Measurements from ENCODE around the gene CWC22.
A peak's percentile ranks its signal among the peaks of the same experiment; 100 is the strongest.
"Not testable (repeated sequence)": the region's sequence is repeated elsewhere in the genome, so short reads cannot be mapped to it uniquely, and the experiment has no call there.

The CWC22 gene

DNA sequence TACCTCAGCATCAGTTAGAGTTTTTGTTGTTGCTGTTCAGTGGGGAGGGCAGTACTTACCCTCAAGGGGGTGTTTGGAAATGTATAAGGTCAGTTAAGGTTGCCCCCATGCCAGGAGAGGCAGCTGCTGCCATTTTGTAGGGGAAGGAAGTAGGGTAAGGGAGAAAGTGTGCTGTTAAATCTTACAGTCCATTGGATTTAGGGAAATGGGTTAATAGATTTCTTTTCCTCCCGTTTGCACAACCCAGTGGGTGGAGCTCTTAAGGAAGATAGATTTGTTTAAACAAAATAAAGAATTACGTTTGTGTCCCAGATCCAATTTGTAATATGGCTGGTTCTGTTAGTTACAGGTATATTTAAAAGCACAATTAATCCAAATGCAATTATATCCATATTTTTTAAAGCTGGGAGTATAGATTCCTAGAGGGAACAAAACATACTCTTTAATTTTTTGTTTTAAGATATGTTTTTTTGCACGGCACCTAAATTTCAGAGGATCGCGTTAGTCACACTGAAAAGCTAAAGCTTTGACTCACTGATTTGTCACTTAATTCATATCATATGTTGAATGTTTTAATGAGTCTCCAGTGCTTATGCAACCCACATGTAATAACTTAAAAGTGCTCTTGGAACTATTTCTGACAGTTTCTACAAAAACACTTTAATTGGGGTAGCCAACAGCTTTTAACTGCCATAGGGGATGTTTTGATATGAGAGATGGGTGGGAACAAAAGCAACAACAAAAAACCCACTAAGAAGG is 9.0 kb upstream of the CWC22 start:
- H3K4me3 Mint-ChIP-seq, result no peak overlapping the region
- ATAC-seq (no peak), DNase-seq (no peak)
- no peaks in the 10 kb centered on the region for H3K9me3 Mint-ChIP-seq
- H3K27me3 Mint-ChIP-seq, result peaks cover 7% of the 10 kb centered on the region
- H3K27ac Mint-ChIP-seq, result no peak overlapping the region
- no peaks in the 10 kb centered on the region for H3K4me1 Mint-ChIP-seq

DNA sequence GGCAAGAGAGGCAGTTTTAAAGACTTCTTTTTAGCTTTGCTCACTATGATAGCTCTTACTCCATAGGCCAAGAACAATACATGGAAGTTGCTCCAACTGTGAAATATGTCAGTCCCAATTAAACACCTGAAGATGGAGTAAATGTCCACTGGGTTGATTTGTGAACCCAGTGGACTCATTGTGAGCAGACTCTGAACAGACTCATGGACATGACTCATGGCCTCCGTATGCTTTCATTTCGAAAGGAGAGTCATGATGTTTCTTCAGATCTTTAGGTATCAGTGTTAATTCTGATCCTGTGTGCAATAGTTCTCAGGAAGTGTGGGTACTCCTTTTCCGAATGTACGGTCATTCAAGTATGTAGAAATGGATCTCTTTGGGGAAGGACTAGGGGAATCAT is 5.4 kb upstream of the CWC22 start:
- DNase-seq (no peak), ATAC-seq (peak; percentile 41)
- H3K4me1 Mint-ChIP-seq, result no peaks in the 10 kb centered on the region
- no peak overlapping the region for H3K4me3 Mint-ChIP-seq
- H3K9me3 Mint-ChIP-seq, result no peaks in the 10 kb centered on the region
- H3K27ac Mint-ChIP-seq, result no peak overlapping the region
- H3K27me3 Mint-ChIP-seq, result peaks cover 7% of the 10 kb centered on the region

DNA sequence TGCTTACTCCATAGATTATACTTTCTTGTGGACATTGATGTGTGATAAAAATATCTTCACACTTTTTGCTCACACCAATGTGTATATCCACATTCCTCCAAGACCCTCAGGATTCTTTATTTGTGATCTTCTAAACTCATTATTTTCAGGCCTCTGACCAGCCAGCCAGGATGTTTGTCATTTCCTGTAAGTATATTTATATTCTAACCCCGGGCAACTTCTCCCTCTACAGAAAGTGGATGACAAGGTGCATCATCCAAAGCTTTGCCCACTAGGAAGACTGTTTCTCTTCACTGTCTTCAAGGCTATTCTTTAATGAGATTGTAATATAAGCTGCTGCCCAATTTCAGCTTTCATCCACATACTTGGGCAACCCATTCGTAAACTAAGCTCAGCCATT is 3.6 kb upstream of the CWC22 start:
- Mint-ChIP-seq H3K27ac (no peak overlapping the region), H3K9me3 (no peaks in the 10 kb centered on the region), H3K4me3 (no peak overlapping the region), H3K27me3 (peaks cover 3% of the 10 kb centered on the region), H3K4me1 (peaks cover 4% of the 10 kb centered on the region)
- DNase-seq (no peak), ATAC-seq (no peak)

DNA sequence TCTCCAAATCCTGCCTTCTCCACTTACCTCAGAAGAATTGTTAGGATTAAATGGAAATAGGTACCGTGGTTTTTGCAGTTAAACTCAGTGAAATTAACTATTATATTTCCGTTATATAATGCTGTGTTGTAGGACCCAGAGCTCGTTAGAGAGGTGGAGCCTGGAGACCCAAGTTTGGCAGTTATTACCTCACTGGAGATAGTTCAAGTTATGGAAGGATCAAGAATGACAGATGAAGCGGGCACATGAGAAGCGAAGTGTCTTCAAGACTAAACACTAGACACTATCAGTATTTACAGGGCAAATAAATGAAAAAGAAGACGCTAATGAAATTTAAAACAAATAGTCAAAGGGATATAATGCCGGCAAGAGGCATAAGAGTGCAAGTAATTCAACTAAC is 866 bp downstream of the CWC22 start:
- Mint-ChIP-seq H3K27ac (peak overlapping the region; percentile 99 to 100), H3K4me1 (peaks cover 33% of the 10 kb centered on the region), H3K27me3 (no peaks in the 10 kb centered on the region), H3K9me3 (no peaks in the 10 kb centered on the region), H3K4me3 (peak overlapping the region; percentile 96 to 98)
- no peak for ATAC-seq
- no peak for DNase-seq

DNA sequence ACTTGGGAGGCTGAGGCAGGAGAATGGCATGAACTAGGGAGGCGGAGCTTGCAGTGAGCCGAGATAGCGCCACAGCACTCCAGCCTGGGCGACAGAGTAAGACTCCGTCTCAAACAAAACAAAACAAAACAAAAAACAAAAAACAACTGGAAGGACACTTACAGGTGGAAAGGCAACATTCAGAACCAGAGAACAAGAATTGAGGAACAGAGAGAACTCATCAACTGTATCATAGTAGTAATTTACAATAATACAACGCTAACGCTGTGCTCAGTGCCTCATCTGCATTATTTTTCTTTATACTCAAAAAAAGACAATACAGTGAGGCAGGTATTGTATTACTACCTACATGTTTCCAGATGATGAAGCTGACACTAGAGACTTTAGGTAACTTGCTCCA is 1.6 kb downstream of the CWC22 start:
- H3K27ac Mint-ChIP-seq, ATAC-seq, H3K9me3 Mint-ChIP-seq, H3K27me3 Mint-ChIP-seq, DNase-seq: not testable (repeated sequence)
- Mint-ChIP-seq H3K4me3 (peak overlapping the region; percentile 96 to 98), H3K4me1 (peaks cover 38% of the 10 kb centered on the region)

DNA sequence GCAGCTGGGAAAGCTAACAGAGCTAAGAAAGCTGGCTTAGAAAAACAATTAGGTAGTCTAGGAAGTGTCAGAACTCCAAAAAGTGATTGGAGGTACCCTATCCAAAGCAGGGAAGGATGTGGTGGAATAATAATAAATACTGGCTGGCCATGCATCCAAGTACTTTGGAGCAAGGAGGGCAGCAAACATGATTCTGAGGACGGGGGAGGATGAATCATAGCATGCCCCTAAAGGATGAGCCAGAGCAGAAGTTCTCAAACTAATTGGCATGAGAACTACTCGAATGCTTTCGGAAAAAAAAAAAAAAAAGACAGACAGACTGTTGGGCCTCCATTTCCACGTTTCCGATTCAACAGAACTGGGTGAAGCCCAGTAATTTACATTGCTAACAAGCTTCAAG is 2.4 kb downstream of the CWC22 start:
- Mint-ChIP-seq H3K9me3 (no peaks in the 10 kb centered on the region), H3K27ac (no peak overlapping the region), H3K4me3 (peak overlapping the region in 1 of 2 donors; percentile 20), H3K4me1 (peaks cover 41% of the 10 kb centered on the region), H3K27me3 (no peaks in the 10 kb centered on the region)
- no peak for ATAC-seq
- DNase-seq, result no peak

DNA sequence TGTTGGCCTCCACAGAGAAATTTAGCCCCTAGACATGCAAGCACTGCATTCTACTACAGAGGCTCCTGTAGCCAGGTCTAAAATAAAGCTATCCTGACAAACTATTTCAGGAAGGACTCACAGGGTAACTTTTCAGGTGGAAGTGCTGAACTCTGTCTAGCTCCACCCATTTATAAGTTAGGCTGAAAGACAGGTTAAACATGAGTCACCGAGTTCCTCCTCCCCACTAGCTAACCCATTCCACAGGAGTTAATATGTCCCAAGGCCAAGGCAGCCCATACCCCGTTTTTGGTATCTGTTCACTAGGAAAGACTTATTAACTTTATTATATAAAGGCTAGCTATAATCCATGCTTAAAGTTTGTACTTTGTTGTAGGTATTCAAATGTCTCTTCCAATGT is 3.5 kb downstream of the CWC22 start:
- no peak for ATAC-seq
- Mint-ChIP-seq H3K4me3 (no peak overlapping the region), H3K27ac (no peak overlapping the region), H3K9me3 (no peaks in the 10 kb centered on the region), H3K4me1 (peaks cover 41% of the 10 kb centered on the region), H3K27me3 (no peaks in the 10 kb centered on the region)
- DNase-seq, result no peak

DNA sequence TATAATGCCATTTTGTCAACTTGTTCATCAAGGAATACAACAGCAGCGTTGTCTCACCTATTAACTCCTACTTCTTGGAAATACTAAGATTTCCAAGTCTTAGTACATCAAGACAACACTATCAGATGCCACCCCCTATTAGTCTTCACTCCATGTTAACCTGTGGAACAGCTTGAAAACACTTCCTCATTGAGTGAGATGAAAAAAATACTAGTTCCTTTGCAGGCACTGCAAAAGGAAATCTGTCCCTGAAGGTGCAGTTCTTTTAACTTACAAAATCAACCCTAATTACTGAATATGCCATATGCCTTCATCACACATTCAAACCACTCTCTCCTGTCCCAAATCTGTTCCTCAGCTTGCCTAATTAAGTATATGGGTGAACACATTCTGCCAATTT is 4.0 kb downstream of the CWC22 start:
- no peak overlapping the region for H3K4me3 Mint-ChIP-seq
- no peak overlapping the region for H3K27ac Mint-ChIP-seq
- no peaks in the 10 kb centered on the region for H3K9me3 Mint-ChIP-seq
- ATAC-seq (no peak), DNase-seq (no peak)
- H3K27me3 Mint-ChIP-seq, result no peaks in the 10 kb centered on the region
- H3K4me1 Mint-ChIP-seq, result peaks cover 46% of the 10 kb centered on the region

DNA sequence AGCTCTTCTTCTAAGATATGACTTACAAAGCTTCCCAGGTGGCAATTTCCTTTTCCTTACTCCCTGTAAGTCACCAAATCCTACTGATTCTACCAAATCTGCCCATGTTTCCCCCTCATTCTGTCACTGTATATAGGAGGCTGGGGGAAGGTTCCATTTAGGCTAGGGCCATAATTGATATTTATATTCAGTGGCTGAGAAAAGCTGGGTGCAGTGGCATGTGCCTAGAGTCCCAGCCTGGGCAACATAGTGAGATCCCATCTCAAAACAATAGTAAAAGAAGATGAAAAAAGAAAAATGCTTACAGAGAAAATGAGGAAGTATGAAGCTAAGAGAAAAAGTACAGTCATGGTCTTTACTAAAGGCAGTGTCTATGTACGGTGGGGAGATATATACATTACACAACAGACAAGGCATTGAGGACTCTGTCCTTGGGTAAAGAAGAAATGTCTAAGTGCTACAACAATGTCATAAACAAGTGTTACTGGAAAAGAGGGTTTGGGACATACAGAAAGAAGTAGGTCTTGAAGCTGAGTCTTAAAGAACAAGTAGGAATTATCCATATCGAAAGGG is 4.8 kb downstream of the CWC22 start:
- no peak overlapping the region for H3K4me3 Mint-ChIP-seq
- no peak overlapping the region for H3K27ac Mint-ChIP-seq
- no peaks in the 10 kb centered on the region for H3K27me3 Mint-ChIP-seq
- peaks cover 47% of the 10 kb centered on the region for H3K4me1 Mint-ChIP-seq
- ATAC-seq, result no peak
- no peak for DNase-seq
- no peaks in the 10 kb centered on the region for H3K9me3 Mint-ChIP-seq

DNA sequence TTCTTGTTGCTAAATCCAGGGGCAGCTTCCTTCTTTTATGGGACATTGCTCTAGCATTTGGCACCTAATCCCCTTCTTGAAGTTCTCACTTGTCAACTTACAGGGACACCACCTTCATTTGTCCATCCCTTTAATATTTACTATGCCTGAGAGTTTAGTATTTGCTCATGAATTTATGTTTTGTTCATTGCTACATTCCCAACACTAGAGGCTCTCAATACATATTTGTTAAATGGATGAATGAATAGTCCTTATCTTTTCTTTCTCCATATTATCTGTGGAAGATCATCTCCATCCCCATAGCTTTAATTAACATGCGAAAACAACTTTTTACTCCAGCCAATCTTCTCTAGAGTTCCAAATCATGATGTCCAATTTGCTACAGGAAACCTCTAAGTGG is 5.4 kb downstream of the CWC22 start:
- Mint-ChIP-seq H3K4me1 (peaks cover 49% of the 10 kb centered on the region), H3K27me3 (no peaks in the 10 kb centered on the region), H3K4me3 (no peak overlapping the region), H3K9me3 (no peaks in the 10 kb centered on the region), H3K27ac (no peak overlapping the region)
- ATAC-seq, result no peak
- DNase-seq, result no peak

DNA sequence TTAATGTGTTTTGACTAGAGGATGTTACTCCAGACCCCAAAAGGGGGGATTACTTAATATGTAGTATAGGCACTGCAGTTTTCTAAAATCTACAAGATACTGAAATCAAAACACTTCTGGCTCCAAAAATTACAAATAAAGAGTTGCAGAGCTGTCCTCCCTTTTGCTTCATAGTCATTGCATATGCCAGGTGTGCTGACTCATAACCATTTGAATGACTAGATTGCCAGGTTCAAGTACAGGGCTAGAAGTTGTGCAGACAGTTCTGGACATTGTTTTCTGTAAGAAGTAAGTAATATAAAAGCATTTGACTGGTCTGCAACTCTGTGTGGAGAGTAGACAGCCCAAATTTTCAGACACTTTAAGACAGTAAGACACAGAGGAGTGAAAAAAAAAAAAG is 6.7 kb downstream of the CWC22 start:
- DNase-seq (no peak), ATAC-seq (peak; percentile 61)
- no peaks in the 10 kb centered on the region for H3K9me3 Mint-ChIP-seq
- H3K27ac Mint-ChIP-seq, result no peak overlapping the region
- H3K4me1 Mint-ChIP-seq, result peaks cover 55% of the 10 kb centered on the region
- no peaks in the 10 kb centered on the region for H3K27me3 Mint-ChIP-seq
- H3K4me3 Mint-ChIP-seq, result no peak overlapping the region

DNA sequence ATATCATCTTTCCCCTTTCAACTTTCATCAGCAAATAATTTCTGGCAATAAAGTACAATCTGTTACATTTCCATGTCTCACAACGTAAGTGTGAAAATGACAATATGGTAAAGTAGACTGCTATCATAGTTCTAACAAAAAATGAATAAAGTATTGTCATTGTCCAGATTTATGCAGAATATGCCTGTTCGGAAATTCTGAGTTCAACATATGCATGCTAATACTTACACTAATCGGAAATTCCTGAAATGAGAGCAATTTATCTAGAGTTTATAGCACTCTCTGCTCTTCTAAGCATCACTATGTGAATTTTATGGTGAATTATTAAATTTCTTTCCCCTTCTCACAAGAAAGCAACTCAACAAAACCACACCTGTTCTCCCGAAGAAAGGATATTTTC is 8.1 kb downstream of the CWC22 start:
- H3K4me3 Mint-ChIP-seq, result no peak overlapping the region

DNA sequence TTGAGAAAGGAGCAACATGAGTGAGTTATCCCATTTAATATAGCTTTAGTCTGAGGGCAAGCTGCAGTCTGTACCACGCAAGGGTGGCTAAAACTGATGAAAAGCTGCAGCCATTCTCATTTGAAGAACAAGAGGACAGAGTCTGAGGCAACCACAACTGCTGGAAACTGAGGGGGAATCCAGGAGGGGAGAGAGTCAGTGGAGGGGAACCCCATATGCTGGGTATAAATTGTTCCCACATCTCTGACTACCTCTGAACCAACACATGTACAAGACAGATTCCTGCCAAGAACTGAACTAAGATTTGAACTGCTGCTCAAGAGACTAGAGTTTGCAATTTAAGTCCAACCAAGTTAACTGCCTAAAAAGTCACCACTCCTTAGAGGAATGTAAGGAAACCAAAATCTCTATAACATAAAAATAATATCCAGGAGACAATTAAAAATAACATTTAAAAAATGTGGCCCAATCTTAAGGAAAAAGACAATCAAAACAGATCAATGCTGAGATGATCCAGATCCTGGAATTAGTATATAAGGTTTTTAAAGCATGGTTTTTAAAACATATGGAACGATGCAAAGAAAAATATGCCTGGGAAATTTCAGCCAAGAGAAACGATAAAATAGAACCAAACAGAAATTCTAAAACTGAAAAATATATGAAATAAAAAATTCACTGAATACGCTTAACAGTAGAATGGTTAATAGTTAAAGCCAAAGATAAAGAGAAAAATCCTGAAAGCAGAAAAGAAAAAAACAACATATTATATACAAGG is 11.2 kb downstream of the CWC22 start:
- H3K4me1 Mint-ChIP-seq, result peaks cover 39% of the 10 kb centered on the region
- peak overlapping the region in 1 of 2 donors; percentile 45 for H3K4me3 Mint-ChIP-seq
- H3K9me3 Mint-ChIP-seq, result no peaks in the 10 kb centered on the region
- H3K27me3 Mint-ChIP-seq, result no peaks in the 10 kb centered on the region
- peak overlapping the region; percentile 67 to 75 for H3K27ac Mint-ChIP-seq
- DNase-seq, result peak in 1 of 2 donors; percentile 14
- peak; percentile 92 for ATAC-seq

More for the DNA sequence above, 8.1 kb downstream of the CWC22 start:
- Mint-ChIP-seq H3K27ac (no peak overlapping the region), H3K4me1 (peaks cover 47% of the 10 kb centered on the region), H3K27me3 (no peaks in the 10 kb centered on the region), H3K9me3 (no peaks in the 10 kb centered on the region)
- ATAC-seq (no peak), DNase-seq (no peak)

DNA sequence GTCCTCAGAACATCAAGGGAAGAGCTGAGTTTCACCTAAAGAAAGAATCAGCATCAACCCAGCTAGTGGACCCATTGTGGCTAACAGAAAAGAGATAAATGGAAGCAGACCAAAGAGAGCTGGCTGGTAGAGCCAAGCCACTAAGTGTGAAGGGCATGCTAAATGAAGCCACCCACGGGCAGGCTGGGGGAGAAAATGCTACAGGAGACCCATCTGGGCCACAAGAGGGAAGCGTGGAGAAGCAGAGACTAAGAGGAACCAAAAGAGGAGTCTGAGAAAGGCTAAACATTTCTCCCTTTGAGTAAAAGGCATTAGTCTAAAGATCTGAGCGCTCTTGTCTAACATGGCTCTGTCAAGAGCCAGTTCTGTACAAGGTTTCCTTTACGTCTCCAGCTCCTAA is 15.8 kb downstream of the CWC22 start:
- DNase-seq (no peak), ATAC-seq (no peak)
- Mint-ChIP-seq H3K9me3 (no peaks in the 10 kb centered on the region), H3K4me1 (peaks cover 31% of the 10 kb centered on the region), H3K27me3 (no peaks in the 10 kb centered on the region), H3K4me3 (no peak overlapping the region), H3K27ac (peak overlapping the region in 1 of 2 donors; percentile 48)

DNA sequence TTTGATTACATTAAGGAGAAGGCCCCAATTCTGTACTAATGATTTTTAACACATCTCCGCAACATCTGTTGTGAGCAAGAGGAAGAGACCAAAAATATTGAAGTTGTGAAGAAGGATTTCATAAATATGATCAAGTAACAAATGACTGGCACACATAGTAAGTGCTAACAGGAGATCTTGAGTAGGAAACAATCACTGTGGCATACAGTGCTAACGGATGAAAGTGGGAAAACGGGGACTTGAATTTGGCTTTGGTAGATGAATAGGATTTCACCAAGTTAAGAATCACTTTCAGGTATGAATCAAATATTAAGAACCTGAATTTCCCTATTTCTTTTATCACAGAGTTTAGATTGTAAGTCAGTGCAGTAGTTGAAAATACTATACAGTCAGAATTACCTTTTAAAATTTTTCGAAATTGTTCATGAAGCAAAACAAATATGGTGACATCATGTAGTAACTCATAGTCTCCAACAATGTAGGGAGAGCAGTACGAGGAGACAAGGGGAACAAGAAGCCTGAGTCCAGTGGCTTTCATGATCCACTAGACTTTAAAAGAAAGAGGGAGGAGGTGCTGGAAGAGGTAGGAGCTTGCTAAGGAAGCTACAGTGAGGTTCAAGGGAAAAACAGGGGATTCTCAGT is 16.3 kb downstream of the CWC22 start:
- Mint-ChIP-seq H3K27ac (peak overlapping the region in 1 of 2 donors; percentile 48), H3K27me3 (no peaks in the 10 kb centered on the region), H3K4me1 (peaks cover 30% of the 10 kb centered on the region), H3K4me3 (no peak overlapping the region), H3K9me3 (no peaks in the 10 kb centered on the region)
- no peak for DNase-seq
- no peak for ATAC-seq

DNA sequence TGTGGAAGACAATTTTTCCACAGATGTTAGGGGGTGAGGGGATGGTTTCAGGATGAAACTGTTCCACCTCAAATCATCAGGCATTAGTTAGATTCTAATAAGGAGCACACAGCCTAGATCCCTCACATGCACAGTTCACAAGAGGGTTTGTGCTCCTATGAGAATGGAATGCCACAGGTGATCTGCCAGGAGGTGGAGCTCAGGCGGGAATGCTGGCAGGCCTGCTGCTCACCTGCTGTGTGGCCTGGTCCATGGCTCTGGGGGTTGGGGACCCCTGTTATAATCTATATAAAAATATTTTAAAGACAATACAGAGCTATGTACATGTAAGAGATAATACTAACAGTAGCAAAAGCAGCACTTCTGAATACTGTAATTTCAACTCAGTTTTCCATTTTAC is 19.2 kb downstream of the CWC22 start:
- DNase-seq (no peak), ATAC-seq (no peak)
- Mint-ChIP-seq H3K4me1 (peaks cover 23% of the 10 kb centered on the region), H3K27me3 (no peaks in the 10 kb centered on the region), H3K9me3 (no peaks in the 10 kb centered on the region), H3K4me3 (no peak overlapping the region), H3K27ac (no peak overlapping the region)

Data from stimulated activated naive CD8-positive, alpha-beta T cell treated with anti-CD3 and anti-CD28 coated beads, Interleukin-15, amount 100 ng/mL, for 72 hours (primary cell).